ENCODE data around the gene TMEM178B. TPM values are rescaled to one million over a fixed set of nuclear protein-coding genes. Genes with fewer than 3 reads are reported as not detected.

TMEM178B gene
- total and polyA plus RNA-seq, 2 donors (not counting 1 experiment from before 2014, with no cell fraction given): 0.28 to 0.96 TPM

GRCh38 chr7:141416650-141417270, 342.9 kb downstream of the TMEM178B start:
- no peak overlapping the region for H3K4me2 ChIP-seq (replicated peaks; ENCODE audit: low read depth, low read length, poor library complexity, severe bottlenecking)
- H3K27me3 ChIP-seq (replicated peaks in 1 of 4; ENCODE audit: control extremely low read depth in 1 of 4, control insufficient read depth in 3 of 4, insufficient read depth in 4 of 4, low read length in 3 of 4): no peaks in the 10 kb centered on the region
- H3K4me3 ChIP-seq (ENCODE audit: control extremely low read depth in 1 of 5, extremely low read depth in 1 of 5, insufficient read depth in 1 of 5, low read depth in 2 of 5, low read length in 4 of 5): no peak overlapping the region
- Mint-ChIP-seq H3K27me3 (peaks cover 21% of the 10 kb centered on the region), H3K9me3 (ENCODE audit: insufficient read depth) (no peaks in the 10 kb centered on the region), H3K4me3 (no peak overlapping the region), H3K4me1 (no peaks in the 10 kb centered on the region), H3K27ac (no peak overlapping the region)
- ChIA-PET POLR2A (no interaction called here), CTCF (no interaction called here)
- intact Hi-C loops (cut with micrococcal nuclease): no loop called here
- DNase-seq: no peak
- no peak overlapping the region for H3K27ac ChIP-seq (ENCODE audit: low read length in 2 of 2)
- 98% methylated on average over 6 of the region's 9 CpGs for WGBS (ENCODE audit: insufficient coverage)
- no peak for ATAC-seq (ENCODE audit: low read depth)
- no peak overlapping the region for H3K9ac ChIP-seq (ENCODE audit: low read length)
- no peaks in the 10 kb centered on the region for H4K20me1 ChIP-seq (ENCODE audit: control insufficient read depth, insufficient read depth, low read length, poor library complexity, severe bottlenecking)
- H3K36me3 ChIP-seq (replicated peaks in 1 of 2; ENCODE audit: control extremely low read depth in 1 of 2, control insufficient read depth in 1 of 2, extremely low read depth in 1 of 2, insufficient read depth in 2 of 2, low read length in 1 of 2): no peaks in the 10 kb centered on the region
- H3K4me1 ChIP-seq (ENCODE audit: control insufficient read depth in 2 of 2, insufficient read depth in 2 of 2, low read length in 2 of 2): no peaks in the 10 kb centered on the region
- no peaks in the 10 kb centered on the region for H3K9me3 ChIP-seq (ENCODE audit: control extremely low read depth in 1 of 3, control insufficient read depth in 2 of 3, insufficient read depth in 1 of 3, low read length in 2 of 3)
- no peaks in the 10 kb centered on the region for H3K79me2 ChIP-seq (ENCODE audit: control insufficient read depth, insufficient read depth, low read length)
- TF ChIP-seq EZH2 (IDR thresholded peaks at IDR 0.05; ENCODE audit: borderline replicate concordance, insufficient read depth, low read depth, low read length, poor library complexity, severe bottlenecking) (no peak), CTCF (IDR thresholded peaks at IDR 0.05) (no peak)
- no peak overlapping the region for H2AFZ ChIP-seq (ENCODE audit: insufficient read depth, low read depth, low read length, poor library complexity, severe bottlenecking)

- H3K27ac ChIP-seq (ENCODE audit: low read length in 2 of 2): no peak overlapping the region
- Mint-ChIP-seq H3K4me1 (no peaks in the 10 kb centered on the region), H3K27ac (no peak overlapping the region), H3K27me3 (peaks cover 21% of the 10 kb centered on the region), H3K4me3 (no peak overlapping the region), H3K9me3 (ENCODE audit: insufficient read depth) (no peaks in the 10 kb centered on the region)
- H3K9me3 ChIP-seq (ENCODE audit: control extremely low read depth in 1 of 3, control insufficient read depth in 2 of 3, insufficient read depth in 1 of 3, low read length in 2 of 3): no peaks in the 10 kb centered on the region
- no peak overlapping the region for H2AFZ ChIP-seq (ENCODE audit: insufficient read depth, low read depth, low read length, poor library complexity, severe bottlenecking)
- intact Hi-C loops (cut with micrococcal nuclease): no loop called here
- no peaks in the 10 kb centered on the region for H3K4me1 ChIP-seq (ENCODE audit: control insufficient read depth in 2 of 2, insufficient read depth in 2 of 2, low read length in 2 of 2)
- TF ChIP-seq EZH2 (IDR thresholded peaks at IDR 0.05; ENCODE audit: borderline replicate concordance, insufficient read depth, low read depth, low read length, poor library complexity, severe bottlenecking) (no peak), CTCF (IDR thresholded peaks at IDR 0.05) (no peak)
- ChIA-PET CTCF (no interaction called here), POLR2A (no interaction called here)
- H3K4me2 ChIP-seq (replicated peaks; ENCODE audit: low read depth, low read length, poor library complexity, severe bottlenecking): no peak overlapping the region
- DNase-seq (no peak), ATAC-seq (ENCODE audit: low read depth) (no peak)
- WGBS (ENCODE audit: insufficient coverage): no CpG with 5 or more reads among the region's 4 CpGs
- H3K79me2 ChIP-seq (ENCODE audit: control insufficient read depth, insufficient read depth, low read length): no peaks in the 10 kb centered on the region
- H3K36me3 ChIP-seq (replicated peaks in 1 of 2; ENCODE audit: control extremely low read depth in 1 of 2, control insufficient read depth in 1 of 2, extremely low read depth in 1 of 2, insufficient read depth in 2 of 2, low read length in 1 of 2): no peaks in the 10 kb centered on the region
- H4K20me1 ChIP-seq (ENCODE audit: control insufficient read depth, insufficient read depth, low read length, poor library complexity, severe bottlenecking): no peaks in the 10 kb centered on the region
- no peak overlapping the region for H3K4me3 ChIP-seq (ENCODE audit: control extremely low read depth in 1 of 5, extremely low read depth in 1 of 5, insufficient read depth in 1 of 5, low read depth in 2 of 5, low read length in 4 of 5)
- H3K27me3 ChIP-seq (replicated peaks in 1 of 4; ENCODE audit: control extremely low read depth in 1 of 4, control insufficient read depth in 3 of 4, insufficient read depth in 4 of 4, low read length in 3 of 4): no peaks in the 10 kb centered on the region
- H3K9ac ChIP-seq (ENCODE audit: low read length): no peak overlapping the region
These were observed 343.6 kb downstream of the TMEM178B start for GRCh38 chr7:141417506-141417905.

All from B cell (primary cell).